Left lobe of liver (tissue), 2 donors: Measurements from ENCODE around the gene FUCA1. TPM values are rescaled to one million over a fixed set of nuclear protein-coding genes. Genes with fewer than 3 reads are reported as not detected.
"Not testable (repeated sequence)": the region's sequence is repeated elsewhere in the genome, so short reads cannot be mapped to it uniquely, and the experiment has no call there.

ENCODE experiments used
- ATAC-seq: fragments of 200-7000 bp; cut with Tn5 transposase; one replicate; pipeline ENCODE4 v1.9.1; 2020; ENCODE audit warnings: mild to moderate bottlenecking, moderate library complexity
- DNase-seq: peaks from one replicate; pipeline ENCODE4 v3.0.0-alpha.2; 2020; ENCODE audit warnings: low spot score
- total RNA-seq: library from RNA; stranded (reverse); gene quantifications from one replicate; pipeline ENCODE4 v1.2.1, GENCODE V29; 2021
- donor health status: DM: no; HTN: no; CAD: no; lungs with moderate emphysema.
- donor health status: DM: no; HTN: yes; CAD: no.

Gene FUCA1
- total RNA-seq, 1 donor from 2014 or later: 39.0 TPM

GRCh38 chr1:23896491-23896890 is 28.4 kb upstream of the FUCA1 start:
- DNase-seq (no peak), ATAC-seq (no peak)

GRCh38 chr1:23895993-23896392 is 27.9 kb upstream of the FUCA1 start:
- no peak for ATAC-seq

GRCh38 chr1:23895082-23895481 is 27.0 kb upstream of the FUCA1 start:
- DNase-seq: no peak
- no peak for ATAC-seq

More at GRCh38 chr1:23895993-23896392, 27.9 kb upstream of the FUCA1 start:
- DNase-seq: no peak

GRCh38 chr1:23889074-23889473 is 21.0 kb upstream of the FUCA1 start:
- DNase-seq (no peak), ATAC-seq (no peak)

- DNase-seq (no peak), ATAC-seq (no peak)
Measured at GRCh38 chr1:23885222-23885621, 17.1 kb upstream of the FUCA1 start.

- DNase-seq: no peak
- ATAC-seq: no peak
Measured at GRCh38 chr1:23882746-23883145, 14.7 kb upstream of the FUCA1 start.

- ATAC-seq (no peak), DNase-seq (no peak)
Measured at GRCh38 chr1:23879809-23880208, 11.7 kb upstream of the FUCA1 start.

GRCh38 chr1:23878668-23879067 is 10.6 kb upstream of the FUCA1 start:
- DNase-seq (no peak), ATAC-seq (no peak)

- DNase-seq (no peak), ATAC-seq (no peak)
Measured at GRCh38 chr1:23875382-23875781, 7.3 kb upstream of the FUCA1 start.

GRCh38 chr1:23872421-23872820 is 4.3 kb upstream of the FUCA1 start:
- DNase-seq (no peak), ATAC-seq (no peak)

GRCh38 chr1:23869051-23869450 is 961 bp upstream of the FUCA1 start:
- ATAC-seq (no peak), DNase-seq (no peak)

- peak; percentile 32 for ATAC-seq
- no peak for DNase-seq
Measured at GRCh38 chr1:23868557-23869016, 497 bp upstream of the FUCA1 start.

- peak; percentile 55 for DNase-seq
- peak; percentile 57 for ATAC-seq
Measured at GRCh38 chr1:23867542-23867894, 572 bp downstream of the FUCA1 start.

GRCh38 chr1:23865543-23865930 is 2.6 kb downstream of the FUCA1 start:
- DNase-seq: no peak
- no peak for ATAC-seq

GRCh38 chr1:23864801-23865542 is 3.1 kb downstream of the FUCA1 start:
- ATAC-seq (no peak), DNase-seq (no peak)

GRCh38 chr1:23862640-23863039 is 5.5 kb downstream of the FUCA1 start:
- ATAC-seq (no peak), DNase-seq (no peak)

- no peak for DNase-seq
- ATAC-seq: peak; percentile 75
Measured at GRCh38 chr1:23854568-23854967, 13.5 kb downstream of the FUCA1 start.

- not testable (repeated sequence) for DNase-seq, ATAC-seq
Measured at GRCh38 chr1:23853124-23853523, 15.0 kb downstream of the FUCA1 start.

GRCh38 chr1:23851406-23851805 is 16.7 kb downstream of the FUCA1 start:
- DNase-seq, ATAC-seq: not testable (repeated sequence)

- DNase-seq: no peak
- ATAC-seq: no peak
Measured at GRCh38 chr1:23848673-23849616, 19.1 kb downstream of the FUCA1 start.

- ATAC-seq, DNase-seq: not testable (repeated sequence)
Measured at GRCh38 chr1:23847482-23848095, 20.5 kb downstream of the FUCA1 start.
